GM04504 (cell line): ENCODE results near the gene MFGE8.

Experiments used
- DNase-seq: peaks from one replicate; pipeline ENCODE4 v3.0.0-alpha.2; 2012; ENCODE audit warnings: low read depth

MFGE8 gene

DNA sequence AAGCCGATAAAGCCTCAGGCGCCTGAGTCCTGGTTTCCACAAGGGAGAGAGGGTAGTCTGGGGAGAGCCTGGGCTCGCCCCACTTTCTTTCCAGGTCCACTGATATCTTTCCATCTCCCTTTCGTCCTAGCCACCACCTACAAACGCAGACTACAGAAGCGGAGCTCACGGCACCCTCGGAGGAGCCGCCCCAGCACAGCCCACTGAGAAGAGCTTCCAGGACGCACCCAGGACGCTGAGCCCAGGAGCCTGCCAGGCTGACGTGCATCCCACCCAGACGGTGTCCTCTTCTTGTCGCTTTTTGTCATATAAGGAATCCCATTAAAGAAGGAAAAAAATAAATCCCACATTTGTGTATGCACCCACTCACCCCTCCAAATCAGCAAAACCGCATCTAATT lies 38.9 kb downstream of the MFGE8 start:
- DNase-seq: no peak

DNA sequence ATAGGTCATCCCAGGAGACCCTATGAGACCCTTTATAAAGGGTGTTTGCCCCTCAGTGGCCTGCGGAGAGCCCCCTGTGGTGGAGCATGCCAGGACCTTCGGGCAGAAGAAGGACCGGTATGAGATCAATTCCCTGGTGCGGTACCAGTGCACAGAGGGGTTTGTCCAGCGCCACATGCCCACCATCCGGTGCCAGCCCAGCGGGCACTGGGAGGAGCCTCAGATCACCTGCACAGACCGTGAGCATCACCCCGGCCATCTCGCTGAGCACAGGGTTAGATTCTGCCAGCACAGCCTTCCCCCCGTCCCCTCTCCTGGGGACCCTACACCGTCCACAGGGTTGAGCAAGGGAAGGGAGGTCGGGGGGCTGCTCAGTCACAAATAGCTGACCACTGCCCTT lies 39.4 kb downstream of the MFGE8 start:
- no peak for DNase-seq

DNA sequence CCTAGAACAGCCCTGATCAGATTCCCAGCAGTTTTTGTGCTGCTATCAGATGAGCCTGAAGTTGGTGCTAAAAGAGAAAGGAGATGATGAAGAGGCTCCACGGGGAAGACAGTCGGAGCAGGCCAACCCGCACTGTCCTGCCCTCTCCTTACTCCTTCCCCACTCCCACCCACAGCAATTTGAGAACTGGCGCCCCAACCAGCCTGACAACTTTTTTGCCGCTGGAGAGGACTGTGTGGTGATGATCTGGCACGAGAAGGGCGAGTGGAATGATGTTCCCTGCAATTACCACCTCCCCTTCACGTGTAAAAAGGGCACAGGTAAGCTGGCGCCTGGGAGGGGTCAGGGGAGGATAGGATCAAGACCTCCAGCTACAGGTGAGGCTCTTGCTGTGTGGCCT lies 40.5 kb downstream of the MFGE8 start:
- no peak for DNase-seq

DNA sequence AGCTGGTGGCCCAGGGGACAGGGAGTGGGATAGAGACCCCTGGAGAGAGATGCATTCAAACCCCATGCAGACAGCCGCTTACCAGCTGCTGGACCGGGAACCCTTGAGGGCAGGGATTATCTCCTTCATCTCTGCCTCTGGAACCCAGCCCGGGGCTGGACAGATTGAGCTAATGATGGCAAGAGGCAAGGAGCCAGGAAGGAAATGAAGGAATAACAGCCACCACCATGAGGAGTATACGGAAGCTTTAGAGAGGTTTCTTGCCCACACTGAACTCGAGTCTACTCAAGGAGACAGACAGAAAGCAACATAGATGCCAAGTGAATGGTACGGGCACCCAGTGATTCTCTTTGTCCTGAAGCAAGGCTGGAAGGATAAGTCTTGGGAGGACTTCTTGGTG lies 41.1 kb downstream of the MFGE8 start:
- DNase-seq: no peak

GRCh38 chr15:88871313-88871712 lies 41.9 kb downstream of the MFGE8 start:
- DNase-seq: no peak

- DNase-seq: no peak
These were observed 46.8 kb downstream of the MFGE8 start for GRCh38 chr15:88866295-88866881.

GRCh38 chr15:88865498-88866099 lies 47.6 kb downstream of the MFGE8 start:
- no peak for DNase-seq

GRCh38 chr15:88864861-88865497 lies 48.2 kb downstream of the MFGE8 start:
- DNase-seq: no peak

GRCh38 chr15:88863412-88863811 lies 49.8 kb downstream of the MFGE8 start:
- no peak for DNase-seq

DNA sequence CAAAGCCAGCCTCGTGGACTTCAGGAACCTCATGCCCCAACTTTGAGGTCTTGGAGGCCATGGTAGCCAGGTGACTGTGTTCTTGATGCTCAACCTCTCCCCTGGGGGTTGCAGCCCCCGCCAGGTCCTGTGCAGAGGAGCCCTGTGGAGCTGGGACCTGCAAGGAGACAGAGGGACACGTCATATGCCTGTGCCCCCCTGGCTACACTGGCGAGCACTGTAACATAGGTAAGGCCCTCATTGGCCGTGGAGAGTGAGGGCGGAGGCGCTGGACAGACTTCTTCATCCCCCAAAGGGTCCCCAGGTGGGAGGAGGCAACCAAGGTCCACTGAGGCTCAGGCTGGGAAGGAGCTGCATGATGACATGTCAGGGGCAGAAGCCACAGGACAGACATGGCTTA lies 53.0 kb downstream of the MFGE8 start:
- DNase-seq: no peak

DNA sequence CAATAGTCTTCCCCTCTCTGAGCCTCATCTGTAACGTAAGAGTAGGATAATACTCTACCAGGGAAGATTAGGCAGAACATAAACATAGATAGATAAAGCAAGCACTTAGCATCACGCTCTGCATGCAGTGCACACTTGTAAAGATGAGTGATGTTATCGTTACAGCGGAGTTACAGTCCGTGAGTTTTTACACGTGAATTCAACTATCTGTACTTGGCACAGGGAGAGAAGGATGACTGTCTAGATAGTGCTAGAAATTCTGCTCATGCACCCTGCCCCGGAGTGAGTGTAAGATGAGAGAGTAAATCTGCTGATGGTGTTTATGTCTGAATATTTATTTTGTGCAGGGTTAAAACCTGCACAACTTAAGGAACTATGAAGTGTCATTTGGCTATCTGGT lies 53.6 kb downstream of the MFGE8 start:
- no peak for DNase-seq

- DNase-seq: no peak
These were observed 54.2 kb downstream of the MFGE8 start for GRCh38 chr15:88858934-88859333.

DNA sequence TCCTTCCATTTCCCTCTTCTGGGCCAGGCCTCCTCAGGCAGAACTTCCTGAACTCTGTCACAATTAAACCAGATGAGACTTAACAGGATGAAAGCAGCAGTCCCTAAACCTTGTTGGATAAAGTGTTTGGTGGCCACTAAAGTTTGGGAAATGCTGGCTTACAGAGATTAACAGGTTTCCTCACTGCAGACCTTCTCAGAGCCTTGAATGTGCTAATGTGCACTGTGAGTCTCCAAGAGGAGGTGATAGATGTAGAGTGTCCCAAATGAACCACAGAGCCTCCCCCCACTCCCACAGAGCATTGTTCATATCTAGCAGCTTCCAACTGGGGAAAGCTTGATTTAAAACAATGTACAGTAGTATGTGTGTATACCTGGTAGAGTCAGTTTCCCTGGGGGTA lies 60.7 kb downstream of the MFGE8 start:
- no peak for DNase-seq

DNA sequence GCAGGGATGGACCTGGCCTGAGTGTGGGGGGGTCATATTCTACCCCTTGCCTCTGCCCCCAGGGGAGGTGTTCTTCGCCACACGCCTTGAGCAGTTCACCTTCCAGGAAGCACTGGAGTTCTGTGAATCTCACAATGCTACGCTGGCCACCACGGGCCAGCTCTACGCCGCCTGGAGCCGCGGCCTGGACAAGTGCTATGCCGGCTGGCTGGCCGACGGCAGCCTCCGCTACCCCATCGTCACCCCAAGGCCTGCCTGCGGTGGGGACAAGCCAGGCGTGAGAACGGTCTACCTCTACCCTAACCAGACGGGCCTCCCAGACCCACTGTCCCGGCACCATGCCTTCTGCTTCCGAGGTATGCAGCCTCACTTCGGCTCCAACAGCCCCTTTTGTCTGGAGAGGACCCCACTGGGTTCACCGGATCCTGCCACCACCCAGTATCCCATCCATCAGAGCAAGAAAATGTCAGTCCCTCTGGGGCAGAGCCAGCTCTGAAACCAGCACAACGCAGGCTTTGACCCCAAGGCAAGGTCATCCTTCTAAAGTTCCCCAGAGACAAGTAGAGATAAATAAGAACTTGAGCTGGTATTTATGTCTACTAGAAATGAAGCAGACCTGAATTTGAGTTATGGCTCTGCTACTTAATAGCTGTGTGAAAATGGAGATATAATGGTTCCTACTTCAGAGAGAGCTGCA lies 63.7 kb downstream of the MFGE8 start:
- no peak for DNase-seq
